Endothelial cell (in vitro differentiated cells): Measurements from ENCODE around the gene ASF1B. TPM values are rescaled to one million over a fixed set of nuclear protein-coding genes. Genes with fewer than 3 reads are reported as not detected.

Source experiments
- DNase-seq: peaks from one replicate; pipeline ENCODE4 v3.0.0; 2021; ENCODE audit warnings: low spot score
- H3K27ac Mint-ChIP-seq: one replicate; pipeline ENCODE4 v1.8.0; 2021; ENCODE audit warnings: mixed read lengths, inconsistent platforms; ENCODE audit not compliant: unreplicated experiment
- H3K27me3 Mint-ChIP-seq: one replicate; pipeline ENCODE4 v1.8.0; 2021; ENCODE audit warnings: mild to moderate bottlenecking, moderate library complexity, mixed read lengths, inconsistent platforms; ENCODE audit not compliant: unreplicated experiment
- H3K36me3 Mint-ChIP-seq: one replicate; pipeline ENCODE4 v1.8.0; 2021; ENCODE audit warnings: mild to moderate bottlenecking, low read depth, mixed read lengths, inconsistent platforms; ENCODE audit not compliant: unreplicated experiment
- H3K4me1 Mint-ChIP-seq: one replicate; pipeline ENCODE4 v1.8.0; 2021; ENCODE audit warnings: mild to moderate bottlenecking, mixed read lengths, inconsistent platforms; ENCODE audit not compliant: unreplicated experiment
- H3K4me3 Mint-ChIP-seq: one replicate; pipeline ENCODE4 v1.8.0; 2021; ENCODE audit warnings: mild to moderate bottlenecking, mixed read lengths, inconsistent platforms; ENCODE audit not compliant: unreplicated experiment
- H3K9me3 Mint-ChIP-seq: one replicate; pipeline ENCODE4 v1.8.0; 2021; ENCODE audit warnings: mixed read lengths, inconsistent platforms; ENCODE audit not compliant: unreplicated experiment
- CTCF ChIP-seq: fragments of 200-600 bp; sonication (generic); IDR thresholded peaks from one replicate; pipeline ENCODE4 v1.5.0; 2021; ENCODE audit warnings: antibody characterized with exemption; ENCODE audit not compliant: unreplicated experiment
- total RNA-seq: library from RNA; stranded (reverse); fragmentation: NEBNext Ultra II Directional; extraction: Animal tissue kit (Norgen Biotek cat#: 25700); gene quantifications from one replicate; pipeline ENCODE4 v1.2.1, GENCODE V29; 2021; ENCODE audit not compliant: unreplicated experiment

ASF1B gene
- total RNA-seq, 1 donor from 2014 or later, result 7.1 TPM

- Mint-ChIP-seq H3K4me1 (peaks cover 19% of the 10 kb centered on the region), H3K27me3 (peaks cover 7% of the 10 kb centered on the region), H3K27ac (no peak overlapping the region), H3K9me3 (no peaks in the 10 kb centered on the region), H3K4me3 (peak overlapping the region; percentile 82), H3K36me3 (no peaks in the 10 kb centered on the region)
- DNase-seq, result no peak
- no peak for TF ChIP-seq CTCF
Observed at GRCh38 chr19:14135985-14136508, 342 bp downstream of the ASF1B start.

- H3K4me1 Mint-ChIP-seq, result peaks cover 19% of the 10 kb centered on the region
- no peaks in the 10 kb centered on the region for H3K36me3 Mint-ChIP-seq
- H3K9me3 Mint-ChIP-seq, result no peaks in the 10 kb centered on the region
- peak overlapping the region; percentile 82 for H3K4me3 Mint-ChIP-seq
- DNase-seq, result no peak
- H3K27ac Mint-ChIP-seq, result peak overlapping the region; percentile 57
- H3K27me3 Mint-ChIP-seq, result peaks cover 7% of the 10 kb centered on the region
- no peak for TF ChIP-seq CTCF
Observed at GRCh38 chr19:14135355-14135754, 1.0 kb downstream of the ASF1B start.

- no peak overlapping the region for H3K27ac Mint-ChIP-seq
- peaks cover 2% of the 10 kb centered on the region for H3K4me1 Mint-ChIP-seq
- TF ChIP-seq CTCF, result no peak
- H3K36me3 Mint-ChIP-seq, result no peaks in the 10 kb centered on the region
- H3K27me3 Mint-ChIP-seq, result peaks cover 4% of the 10 kb centered on the region
- H3K9me3 Mint-ChIP-seq, result no peaks in the 10 kb centered on the region
- no peak for DNase-seq
- no peak overlapping the region for H3K4me3 Mint-ChIP-seq
Observed at GRCh38 chr19:14127929-14128509, 8.4 kb downstream of the ASF1B start.

DNA sequence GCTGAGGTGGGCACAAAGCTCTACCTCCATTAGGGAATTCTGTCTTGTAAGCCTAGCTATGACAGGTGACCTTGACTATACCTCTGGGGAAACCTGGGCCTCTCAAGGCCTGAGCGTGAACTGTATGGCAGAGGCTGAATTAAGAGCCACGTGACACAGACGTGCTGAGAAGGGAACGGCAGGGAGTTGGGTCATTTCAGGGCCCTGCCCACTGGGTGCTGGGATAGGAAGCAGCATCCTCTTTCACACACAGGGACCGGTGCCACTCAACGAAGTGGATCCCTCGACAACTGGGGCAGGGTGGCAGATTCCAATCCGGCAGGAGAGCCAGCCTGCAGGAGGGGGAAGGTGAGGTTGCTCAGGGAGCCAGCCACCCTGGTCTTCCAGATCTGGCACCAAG is 9.2 kb downstream of the ASF1B start:
- no peak overlapping the region for H3K27ac Mint-ChIP-seq
- H3K4me1 Mint-ChIP-seq, result peaks cover 2% of the 10 kb centered on the region
- no peak for DNase-seq
- H3K27me3 Mint-ChIP-seq, result peaks cover 4% of the 10 kb centered on the region
- no peak overlapping the region for H3K4me3 Mint-ChIP-seq
- TF ChIP-seq CTCF, result no peak
- H3K9me3 Mint-ChIP-seq, result no peaks in the 10 kb centered on the region
- no peaks in the 10 kb centered on the region for H3K36me3 Mint-ChIP-seq

- peaks cover 14% of the 10 kb centered on the region for H3K4me1 Mint-ChIP-seq
- H3K27me3 Mint-ChIP-seq, result peaks cover 6% of the 10 kb centered on the region
- H3K4me3 Mint-ChIP-seq, result peak overlapping the region; percentile 62
- TF ChIP-seq CTCF, result no peak
- H3K36me3 Mint-ChIP-seq, result peaks cover 9% of the 10 kb centered on the region
- no peak for DNase-seq
- no peak overlapping the region for H3K27ac Mint-ChIP-seq
- no peaks in the 10 kb centered on the region for H3K9me3 Mint-ChIP-seq
Observed at GRCh38 chr19:14122924-14123323, 13.5 kb downstream of the ASF1B start.
